Sigmoid colon (tissue), 4 donors: ENCODE results near the gene PSG3.
"Not testable (repeated sequence)": the region's sequence is repeated elsewhere in the genome, so short reads cannot be mapped to it uniquely, and the experiment has no call there.

Experiments
- EP300 ChIP-seq, 4 donors: sonication (generic); formaldehyde crosslinking; IDR thresholded peaks; one replicate each; pipeline ENCODE4 v1.6.1; 2017; ENCODE audit warnings: antibody characterized with exemption in 4 of 4
- POLR2A ChIP-seq, 2 donors: fragments of 450-650 bp; IDR thresholded peaks; one replicate each; pipeline ENCODE4 v1.6.1; 2016; ENCODE audit warnings: antibody characterized with exemption in 2 of 2, mild to moderate bottlenecking in 2 of 2, moderate library complexity in 2 of 2
- POLR2AphosphoS5 ChIP-seq, 4 donors: sonication (generic); formaldehyde crosslinking; IDR thresholded peaks; one replicate each; pipeline ENCODE4 v1.6.1; 2017; ENCODE audit warnings: antibody characterized with exemption in 4 of 4
- TF ChIP-seq, protein P1 (sequence below), 4 experiments: fragments of 450-650 bp in 3 of 4; fragments of 200-600 bp in 1 of 4; IDR thresholded peaks; one replicate each; pipeline ENCODE4 v1.5.1; 2016 to 2019; ENCODE audit warnings: antibody characterized with exemption in 4 of 4, mild to moderate bottlenecking in 3 of 4, moderate library complexity in 2 of 4

DNA sequence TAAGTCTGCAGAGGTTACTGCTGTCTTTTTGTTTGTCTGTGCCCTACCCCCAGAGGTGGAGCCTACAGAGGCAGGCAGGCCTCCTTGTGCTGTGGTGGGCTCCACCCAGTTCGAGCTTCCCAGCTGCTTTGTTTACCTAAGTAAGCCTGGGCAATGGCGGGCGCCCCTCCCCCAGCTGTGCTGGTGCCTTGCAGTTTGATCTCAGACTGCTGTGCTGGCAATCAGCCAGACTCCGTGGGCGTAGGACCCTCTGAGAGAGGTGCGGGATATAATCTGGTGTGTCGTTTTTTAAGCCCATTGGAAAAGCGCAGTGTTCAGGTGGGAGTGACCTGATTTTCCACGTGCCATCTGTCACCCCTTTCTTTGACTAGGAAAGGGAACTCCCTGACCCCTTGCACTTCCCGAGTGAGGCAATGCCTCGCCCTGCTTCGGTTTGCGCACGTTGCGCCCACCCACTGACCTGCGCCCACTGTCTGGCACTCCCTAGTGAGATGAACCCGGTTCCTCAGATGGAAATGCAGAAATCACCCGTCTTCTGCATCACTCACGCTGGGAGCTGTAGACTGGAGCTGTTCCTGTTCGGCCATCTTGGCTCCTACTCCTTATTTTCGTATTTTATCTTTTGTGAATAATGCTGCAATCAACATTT, 34.4 kb upstream of the PSG3 start:
- TF ChIP-seq POLR2A, EP300, POLR2AphosphoS5 (IDR thresholded peaks at IDR 0.05): not testable (repeated sequence)
- TF ChIP-seq, protein P1, sequence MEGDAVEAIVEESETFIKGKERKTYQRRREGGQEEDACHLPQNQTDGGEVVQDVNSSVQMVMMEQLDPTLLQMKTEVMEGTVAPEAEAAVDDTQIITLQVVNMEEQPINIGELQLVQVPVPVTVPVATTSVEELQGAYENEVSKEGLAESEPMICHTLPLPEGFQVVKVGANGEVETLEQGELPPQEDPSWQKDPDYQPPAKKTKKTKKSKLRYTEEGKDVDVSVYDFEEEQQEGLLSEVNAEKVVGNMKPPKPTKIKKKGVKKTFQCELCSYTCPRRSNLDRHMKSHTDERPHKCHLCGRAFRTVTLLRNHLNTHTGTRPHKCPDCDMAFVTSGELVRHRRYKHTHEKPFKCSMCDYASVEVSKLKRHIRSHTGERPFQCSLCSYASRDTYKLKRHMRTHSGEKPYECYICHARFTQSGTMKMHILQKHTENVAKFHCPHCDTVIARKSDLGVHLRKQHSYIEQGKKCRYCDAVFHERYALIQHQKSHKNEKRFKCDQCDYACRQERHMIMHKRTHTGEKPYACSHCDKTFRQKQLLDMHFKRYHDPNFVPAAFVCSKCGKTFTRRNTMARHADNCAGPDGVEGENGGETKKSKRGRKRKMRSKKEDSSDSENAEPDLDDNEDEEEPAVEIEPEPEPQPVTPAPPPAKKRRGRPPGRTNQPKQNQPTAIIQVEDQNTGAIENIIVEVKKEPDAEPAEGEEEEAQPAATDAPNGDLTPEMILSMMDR (IDR thresholded peaks at IDR 0.05): not testable (repeated sequence)
